Measurements from ENCODE around the gene NOL6. TPM values are rescaled to one million over a fixed set of nuclear protein-coding genes. Genes with fewer than 3 reads are reported as not detected.

NOL6 gene
- polyA plus RNA-seq, 1 donor (not counting 4 experiments of a cell fraction or from before 2014, with no cell fraction given): 63.6 TPM

DNA sequence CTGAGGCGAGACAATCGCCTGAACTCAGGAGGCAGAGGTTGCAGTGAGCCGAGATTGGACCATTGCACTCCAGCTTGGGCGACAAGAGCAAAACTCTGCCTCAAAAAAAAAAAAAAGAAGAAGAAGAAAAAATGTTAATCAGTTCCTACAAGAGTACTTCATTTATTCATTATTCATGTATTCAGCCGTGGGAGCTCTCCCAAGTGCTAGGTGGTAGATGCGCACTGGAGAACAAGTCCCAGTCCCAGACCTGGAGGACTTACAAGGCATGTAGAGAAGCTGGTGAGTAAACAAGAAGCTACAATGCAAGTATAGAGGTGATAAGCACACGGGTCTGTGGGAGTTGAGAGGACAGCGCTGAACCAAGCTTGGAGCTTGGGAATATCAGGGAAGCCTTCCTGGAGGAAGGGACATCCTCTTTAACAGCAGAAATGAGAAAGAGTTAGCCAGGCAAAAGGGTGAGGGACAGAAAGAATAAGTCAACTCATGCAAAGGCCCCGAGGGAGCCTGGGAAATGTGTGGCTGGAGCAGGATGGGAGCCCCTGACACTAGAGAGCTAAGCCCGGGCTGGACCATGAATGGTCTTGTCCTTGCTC lies 53.9 kb downstream of the NOL6 start:
- H3K4me3 ChIP-seq (ENCODE audit: control insufficient read depth in 2 of 3, extremely low read depth in 1 of 3, insufficient read depth in 2 of 3, low read depth in 1 of 3, low read length in 3 of 3): no peak overlapping the region
- TF ChIP-seq EZH2 (IDR thresholded peaks at IDR 0.05; ENCODE audit: low read length) (no peak), CTCF (optimal IDR thresholded peaks at IDR 0.05 in 1 of 3, IDR thresholded peaks at IDR 0.05 in 1 of 3, conservative IDR thresholded peaks at IDR 0.05 in 1 of 3; ENCODE audit: extremely low read depth in 1 of 3, insufficient read depth in 2 of 3, low read length in 3 of 3) (no peak)
- H3K4me1 ChIP-seq (ENCODE audit: control insufficient read depth, extremely low read depth, insufficient read depth, low read length): peaks cover 38% of the 10 kb centered on the region
- H3K79me2 ChIP-seq (ENCODE audit: control insufficient read depth, insufficient read depth, low read length): no peaks in the 10 kb centered on the region
- dilution Hi-C loops (cut with MboI; ENCODE audit: extremely low pct_ligation_motif_present, low sequenced_read_pairs): no loop called here
- H4K20me1 ChIP-seq (ENCODE audit: control insufficient read depth, extremely low read depth, insufficient read depth, low read length): no peaks in the 10 kb centered on the region
- no peaks in the 10 kb centered on the region for H3K9me3 ChIP-seq (ENCODE audit: control insufficient read depth, low read depth, low read length)
- no peak overlapping the region for H3K9ac ChIP-seq (ENCODE audit: control insufficient read depth, extremely low read depth, insufficient read depth, low read length)
- FAIRE-seq (no peak), DNase-seq (ENCODE audit: low read depth, low spot score) (no peak)
- H3K27me3 ChIP-seq (ENCODE audit: control insufficient read depth, extremely low read depth, insufficient read depth, low read length): no peaks in the 10 kb centered on the region
- no peaks in the 10 kb centered on the region for H3K9me1 ChIP-seq (ENCODE audit: control insufficient read depth, extremely low read depth, insufficient read depth, low read length)
- H3K27ac ChIP-seq (ENCODE audit: control insufficient read depth, insufficient read depth, low read length): no peak overlapping the region
- no peaks in the 10 kb centered on the region for H3K36me3 ChIP-seq (ENCODE audit: control insufficient read depth in 2 of 2, extremely low read depth in 1 of 2, insufficient read depth in 2 of 2, low read length in 2 of 2)
- H3K4me2 ChIP-seq (ENCODE audit: control insufficient read depth, extremely low read depth, insufficient read depth, low read depth, low read length): no peak overlapping the region
- no peak overlapping the region for H2AFZ ChIP-seq (ENCODE audit: control insufficient read depth, low read length)

GRCh38 chr9:33418090-33418489 lies 55.6 kb downstream of the NOL6 start:
- FAIRE-seq (peak; percentile 80), DNase-seq (ENCODE audit: low read depth, low spot score) (peak; percentile 90)
- dilution Hi-C loops (cut with MboI; ENCODE audit: extremely low pct_ligation_motif_present, low sequenced_read_pairs): no loop called here
- Histone ChIP-seq H3K9me1 (ENCODE audit: control insufficient read depth, extremely low read depth, insufficient read depth, low read length) (no peaks in the 10 kb centered on the region), H3K27ac (ENCODE audit: control insufficient read depth, insufficient read depth, low read length) (peak overlapping the region; percentile 29), H4K20me1 (ENCODE audit: control insufficient read depth, extremely low read depth, insufficient read depth, low read length) (no peaks in the 10 kb centered on the region), H3K27me3 (ENCODE audit: control insufficient read depth, extremely low read depth, insufficient read depth, low read length) (no peaks in the 10 kb centered on the region), H3K79me2 (ENCODE audit: control insufficient read depth, insufficient read depth, low read length) (no peaks in the 10 kb centered on the region), H3K4me3 (ENCODE audit: control insufficient read depth in 2 of 3, extremely low read depth in 1 of 3, insufficient read depth in 2 of 3, low read depth in 1 of 3, low read length in 3 of 3) (no peak overlapping the region), H3K36me3 (ENCODE audit: control insufficient read depth in 2 of 2, extremely low read depth in 1 of 2, insufficient read depth in 2 of 2, low read length in 2 of 2) (no peaks in the 10 kb centered on the region), H3K4me2 (ENCODE audit: control insufficient read depth, extremely low read depth, insufficient read depth, low read depth, low read length) (peak overlapping the region; percentile 51), H2AFZ (ENCODE audit: control insufficient read depth, low read length) (peak overlapping the region; percentile 5), H3K9me3 (ENCODE audit: control insufficient read depth, low read depth, low read length) (no peaks in the 10 kb centered on the region), H3K4me1 (ENCODE audit: control insufficient read depth, extremely low read depth, insufficient read depth, low read length) (peaks cover 45% of the 10 kb centered on the region), H3K9ac (ENCODE audit: control insufficient read depth, extremely low read depth, insufficient read depth, low read length) (no peak overlapping the region)
- TF ChIP-seq CTCF (optimal IDR thresholded peaks at IDR 0.05 in 1 of 3, IDR thresholded peaks at IDR 0.05 in 1 of 3, conservative IDR thresholded peaks at IDR 0.05 in 1 of 3; ENCODE audit: extremely low read depth in 1 of 3, insufficient read depth in 2 of 3, low read length in 3 of 3): no peak
